DOHH2 (cell line): ENCODE results near the gene PLCL1.

Experiments
- H3F3A ChIP-seq: fragments of 200-600 bp; sonication (generic), shearing (Covaris generic); 2 replicates; pipeline ENCODE4 v1.6.0; 2016; ENCODE audit warnings: antibody characterized with exemption, mild to moderate bottlenecking; ENCODE audit not compliant: control insufficient read depth, insufficient read depth
- H3K27ac ChIP-seq: fragments of 200-600 bp; sonication (generic); 2 replicates; pipeline ENCODE4 v1.5.1; 2014; ENCODE audit warnings: low read depth, mild to moderate bottlenecking, low read length, moderate library complexity
- H3K27me3 ChIP-seq: fragments of 200-600 bp; sonication (generic); 2 replicates; pipeline ENCODE4 v1.6.1; 2014; ENCODE audit warnings: mild to moderate bottlenecking, low read length, mixed read lengths; ENCODE audit not compliant: control insufficient read depth
- H3K36me3 ChIP-seq: fragments of 200-600 bp; sonication (generic); 2 replicates; pipeline ENCODE4 v1.6.1; 2014; ENCODE audit warnings: mild to moderate bottlenecking, low read length, moderate library complexity, mixed read lengths; ENCODE audit not compliant: control insufficient read depth
- H3K4me1 ChIP-seq: fragments of 200-600 bp; sonication (generic); 2 replicates; pipeline ENCODE4 v1.6.1; 2014; ENCODE audit warnings: mild to moderate bottlenecking, low read length, mixed read lengths; ENCODE audit not compliant: control insufficient read depth
- H3K4me2 ChIP-seq: fragments of 200-600 bp; sonication (generic); 2 replicates; pipeline ENCODE4 v1.6.0; 2014; ENCODE audit warnings: mild to moderate bottlenecking, low read length, moderate library complexity
- H3K4me3 ChIP-seq: fragments of 200-600 bp; sonication (generic); 2 replicates; pipeline ENCODE4 v1.5.1; 2014; ENCODE audit warnings: mild to moderate bottlenecking, low read length, mixed read lengths
- H3K79me2 ChIP-seq: fragments of 200-600 bp; sonication (generic); 2 replicates; pipeline ENCODE4 v1.6.1; 2014; ENCODE audit warnings: mild to moderate bottlenecking, low read length, mixed read lengths; ENCODE audit not compliant: control insufficient read depth
- H3K9me2 ChIP-seq: fragments of 200-600 bp; sonication (generic); replicated peaks from 2 replicates; pipeline ENCODE4 v1.6.1; 2014; ENCODE audit warnings: mild to moderate bottlenecking, low read length, mixed read lengths; ENCODE audit not compliant: control insufficient read depth
- H3K9me3 ChIP-seq: fragments of 200-600 bp; sonication (generic); 2 replicates; pipeline ENCODE4 v1.6.1; 2014; ENCODE audit warnings: antibody characterized with exemption, low read length, mixed read lengths; ENCODE audit not compliant: control insufficient read depth, insufficient read depth
- H4K20me1 ChIP-seq: fragments of 200-600 bp; sonication (generic); 2 replicates; pipeline ENCODE4 v1.6.0; 2014; ENCODE audit warnings: low read depth, mild to moderate bottlenecking, antibody characterized with exemption, low read length, moderate library complexity; ENCODE audit not compliant: control insufficient read depth, insufficient read depth
- CTCF ChIP-seq: fragments of 200-600 bp; sonication (generic); IDR thresholded peaks from one replicate; pipeline ENCODE4 v1.5.1; 2014; ENCODE audit warnings: antibody characterized with exemption, mild to moderate bottlenecking, low read depth, low read length; ENCODE audit not compliant: poor library complexity, severe bottlenecking
- EZH2phosphoT487 ChIP-seq: fragments of 200-600 bp; sonication (generic); IDR thresholded peaks from 2 replicates; pipeline ENCODE4 v1.6.1; 2017; ENCODE audit warnings: borderline replicate concordance, mild to moderate bottlenecking, antibody characterized with exemption, low read length, moderate library complexity, mixed read lengths

PLCL1 gene

GRCh38 chr2:197850882-197851450, 46.6 kb downstream of the PLCL1 start:
- Histone ChIP-seq H3K4me2 (no peak overlapping the region), H3K27ac (no peak overlapping the region), H3K79me2 (no peaks in the 10 kb centered on the region), H3K27me3 (0 out of 2 replicates have a peak, but pooled peaks cover 8% of the 10 kb centered on the region), H3K4me3 (no peak overlapping the region), H3F3A (no peaks in the 10 kb centered on the region), H3K4me1 (no peaks in the 10 kb centered on the region), H3K9me3 (no peaks in the 10 kb centered on the region), H4K20me1 (no peaks in the 10 kb centered on the region), H3K9me2 (no peaks in the 10 kb centered on the region), H3K36me3 (no peaks in the 10 kb centered on the region)
- TF ChIP-seq EZH2phosphoT487 (no peak), CTCF (no peak)

- H3K27me3 ChIP-seq, result 0 out of 2 replicates have a peak, but pooled peaks cover 6% of the 10 kb centered on the region
- H3F3A ChIP-seq, result no peaks in the 10 kb centered on the region
- no peaks in the 10 kb centered on the region for H3K9me2 ChIP-seq
- no peaks in the 10 kb centered on the region for H3K4me1 ChIP-seq
- H3K79me2 ChIP-seq, result no peaks in the 10 kb centered on the region
- no peaks in the 10 kb centered on the region for H4K20me1 ChIP-seq
- no peak overlapping the region for H3K4me2 ChIP-seq
- H3K36me3 ChIP-seq, result no peaks in the 10 kb centered on the region
- no peak overlapping the region for H3K4me3 ChIP-seq
- H3K27ac ChIP-seq, result no peak overlapping the region
- TF ChIP-seq CTCF (peak; percentile 28), EZH2phosphoT487 (no peak)
- H3K9me3 ChIP-seq, result no peaks in the 10 kb centered on the region
Observed at GRCh38 chr2:197851451-197851850, 47.1 kb downstream of the PLCL1 start.

- Histone ChIP-seq H3F3A (no peaks in the 10 kb centered on the region), H3K4me2 (no peak overlapping the region), H3K9me3 (no peaks in the 10 kb centered on the region), H3K27ac (no peak overlapping the region), H3K36me3 (no peaks in the 10 kb centered on the region), H3K27me3 (0 out of 2 replicates have a peak, but pooled peaks cover 3% of the 10 kb centered on the region), H3K4me1 (no peaks in the 10 kb centered on the region), H3K9me2 (no peaks in the 10 kb centered on the region), H3K4me3 (no peak overlapping the region), H3K79me2 (no peaks in the 10 kb centered on the region), H4K20me1 (no peaks in the 10 kb centered on the region)
- TF ChIP-seq CTCF (no peak), EZH2phosphoT487 (no peak)
Observed at GRCh38 chr2:197852108-197852507, 47.7 kb downstream of the PLCL1 start.

GRCh38 chr2:197853549-197853948, 49.2 kb downstream of the PLCL1 start:
- Histone ChIP-seq H3K27me3 (0 out of 2 replicates have a peak, but pooled peaks cover 3% of the 10 kb centered on the region), H3K27ac (no peak overlapping the region), H4K20me1 (no peaks in the 10 kb centered on the region), H3K4me3 (no peak overlapping the region), H3K4me2 (no peak overlapping the region), H3K79me2 (no peaks in the 10 kb centered on the region), H3K9me2 (no peaks in the 10 kb centered on the region), H3K4me1 (peaks cover 8% of the 10 kb centered on the region), H3K36me3 (no peaks in the 10 kb centered on the region), H3F3A (no peaks in the 10 kb centered on the region), H3K9me3 (no peaks in the 10 kb centered on the region)
- TF ChIP-seq EZH2phosphoT487, result no peak
- no peak for TF ChIP-seq CTCF
